Activated effector memory CD4-positive, alpha-beta T cell treated with anti-CD3 and anti-CD28 coated beads, Interleukin-2, amount 50 U/mL, for 16 hours (primary cell): ENCODE data around the gene OR2C1.

ENCODE experiments used
- DNase-seq: peaks from one replicate; pipeline ENCODE4 v3.0.0-alpha.2; 2020

OR2C1 gene

DNA sequence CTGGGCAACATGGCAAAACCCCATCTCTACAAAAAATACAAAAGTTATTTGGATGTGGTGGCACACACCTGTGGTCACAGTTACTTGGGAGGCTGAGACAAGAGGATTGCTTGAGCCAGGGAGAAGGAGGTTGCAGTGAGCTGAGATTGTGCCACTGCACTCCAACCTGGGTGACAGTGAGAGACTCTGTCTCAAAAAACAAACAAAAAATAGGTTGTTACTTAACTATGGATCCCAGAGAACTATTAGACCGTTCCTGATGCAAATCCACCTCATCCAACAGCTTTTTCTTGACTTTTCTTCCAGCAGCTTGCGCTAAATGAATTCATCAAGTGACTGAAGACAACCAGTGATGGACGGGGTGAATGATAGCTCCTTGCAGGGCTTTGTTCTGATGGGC, at the start of gene OR2C1:
Gene OR2C1 (plus strand): TSS at position 301 of the 400 bp plus-strand sequence. CDS start 52 bp downstream, at position 353.
- no peak for DNase-seq

DNA sequence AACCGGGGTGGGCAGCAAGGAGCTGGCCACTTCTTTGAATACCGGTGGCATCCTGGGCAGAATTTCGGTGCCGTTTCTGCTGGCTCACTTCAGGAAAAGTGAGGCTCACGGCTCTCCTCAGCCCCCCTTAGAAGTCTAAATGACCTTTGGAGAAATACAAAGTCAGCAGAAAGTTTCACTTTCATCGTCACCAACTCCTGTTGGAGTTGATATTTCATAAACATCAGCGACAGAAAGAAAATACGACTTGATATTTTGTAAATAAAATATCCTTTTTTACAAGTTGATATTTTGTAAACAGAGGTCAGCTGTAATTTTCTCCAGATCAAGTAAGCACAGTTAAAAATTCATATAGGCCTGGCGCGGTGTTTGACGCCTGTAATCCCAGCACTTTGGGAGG, 49.6 kb upstream of the OR2C1 start:
- no peak for DNase-seq

DNA sequence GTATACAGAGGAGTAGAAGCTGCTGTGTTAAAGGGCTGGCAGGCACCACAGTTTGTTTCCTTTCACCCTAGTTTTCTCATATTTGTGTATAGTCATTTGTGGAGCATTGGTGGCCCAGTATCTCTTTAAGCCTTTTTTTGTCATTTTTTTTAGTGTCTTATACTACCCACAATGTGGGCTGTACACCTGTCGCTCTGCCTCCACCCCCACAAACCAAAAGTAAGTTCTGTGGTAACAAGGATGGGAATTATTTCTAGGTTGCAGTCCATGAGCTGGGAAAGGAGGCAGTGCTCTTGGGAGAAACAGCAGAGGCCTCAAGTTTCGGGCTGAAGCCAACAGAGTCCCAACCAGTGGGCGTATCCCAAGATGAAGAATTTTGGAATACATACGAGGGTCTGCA, 44.2 kb upstream of the OR2C1 start:
- no peak for DNase-seq

DNA sequence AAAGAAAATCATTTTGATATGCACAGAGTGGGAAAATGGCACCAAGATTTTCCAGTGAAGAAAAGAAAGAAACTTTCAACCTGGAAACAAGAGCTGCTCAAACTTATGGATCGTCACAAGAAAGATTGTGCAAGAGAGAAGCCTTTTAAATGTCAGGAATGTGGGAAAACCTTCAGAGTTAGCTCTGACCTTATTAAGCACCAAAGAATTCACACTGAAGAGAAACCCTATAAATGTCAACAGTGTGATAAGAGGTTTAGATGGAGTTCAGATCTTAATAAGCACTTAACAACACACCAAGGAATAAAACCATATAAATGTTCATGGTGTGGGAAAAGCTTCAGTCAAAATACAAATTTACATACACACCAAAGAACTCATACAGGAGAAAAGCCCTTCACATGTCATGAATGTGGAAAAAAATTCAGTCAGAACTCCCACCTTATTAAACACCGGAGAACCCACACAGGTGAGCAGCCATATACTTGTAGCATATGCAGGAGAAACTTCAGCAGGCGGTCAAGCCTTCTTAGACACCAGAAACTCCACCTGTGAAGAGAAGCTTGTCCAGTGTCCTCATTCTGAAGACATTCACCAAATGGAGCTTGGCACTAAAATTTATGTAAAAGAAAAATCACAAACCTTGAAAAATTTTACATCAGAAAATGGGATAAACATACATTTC, 38.2 kb upstream of the OR2C1 start:
- DNase-seq, result no peak

DNA sequence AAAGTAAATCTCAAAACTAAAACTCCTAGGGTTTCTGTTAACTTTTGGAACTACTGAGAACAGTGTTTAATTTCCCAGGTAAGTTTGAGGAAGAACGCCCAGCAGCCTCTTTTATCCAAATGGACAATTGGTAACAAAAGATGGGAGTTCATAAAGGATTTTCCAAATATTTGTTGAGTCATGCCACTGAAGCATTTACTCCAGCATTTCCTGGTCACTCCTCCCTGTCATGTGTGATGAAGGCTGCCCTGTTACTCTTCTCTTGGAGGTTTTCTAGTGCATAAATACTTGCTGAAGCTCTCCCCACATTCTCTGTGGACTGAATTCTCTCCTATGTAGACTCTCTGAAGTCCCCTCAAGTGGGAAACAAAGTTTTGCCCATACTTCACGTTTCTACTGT, 33.9 kb upstream of the OR2C1 start:
- no peak for DNase-seq

DNA sequence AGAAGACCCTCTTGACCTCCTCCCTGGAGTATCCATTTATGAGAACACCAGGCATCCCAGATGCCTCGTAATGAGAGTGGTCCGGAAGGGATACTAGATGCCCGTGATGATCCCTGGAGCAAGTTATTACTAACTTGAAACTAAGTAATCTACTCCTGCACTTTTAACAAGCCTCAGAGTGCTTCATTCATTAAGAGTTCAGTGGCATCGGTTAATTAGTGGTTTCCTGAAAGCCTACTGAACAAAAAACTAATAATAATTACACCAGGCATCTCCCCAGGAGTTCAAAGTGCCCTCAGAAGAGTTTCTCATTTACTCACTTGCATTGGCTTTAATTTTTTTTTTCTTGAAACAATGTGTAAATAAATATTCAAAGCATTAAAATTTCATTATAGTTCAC, 28.2 kb upstream of the OR2C1 start:
- no peak for DNase-seq

DNA sequence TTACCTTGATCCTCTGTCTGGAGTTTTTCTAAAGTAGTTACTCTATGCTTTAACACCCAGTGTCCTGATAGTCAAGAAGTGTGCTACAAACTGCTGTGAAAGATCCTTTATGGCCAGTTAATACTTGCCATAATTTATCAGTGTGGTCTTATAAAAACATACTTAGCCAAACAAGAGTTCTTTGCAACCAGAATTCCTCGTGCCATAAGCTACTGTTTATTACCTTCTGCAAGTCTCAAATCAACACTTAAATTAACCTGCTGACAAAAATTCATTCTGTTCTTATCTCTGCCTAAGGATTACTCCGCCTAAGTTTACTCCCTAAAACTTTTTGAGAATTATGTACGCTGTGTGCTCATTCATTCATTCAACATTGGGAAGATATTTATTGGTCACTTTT, 27.6 kb upstream of the OR2C1 start:
- no peak for DNase-seq

DNA sequence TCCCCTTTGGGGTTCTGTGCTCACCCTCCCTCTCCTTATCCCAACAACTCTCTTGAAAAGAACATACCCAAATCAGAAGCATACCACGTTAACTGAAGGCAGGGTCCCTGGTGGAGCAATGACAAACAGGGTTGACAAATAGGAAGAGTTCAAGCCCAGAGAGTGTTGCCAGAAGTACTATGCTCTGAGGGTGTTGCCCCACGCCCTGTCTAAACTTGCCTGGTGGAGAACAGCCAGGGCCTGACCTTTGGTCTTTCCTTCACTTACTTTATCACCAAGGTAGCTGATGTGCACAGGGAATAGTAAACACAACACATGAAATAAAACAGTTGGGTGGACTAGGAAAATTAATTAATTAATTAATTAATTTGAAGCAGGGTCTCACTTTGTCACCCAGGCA, 27.0 kb upstream of the OR2C1 start:
- DNase-seq, result no peak

DNA sequence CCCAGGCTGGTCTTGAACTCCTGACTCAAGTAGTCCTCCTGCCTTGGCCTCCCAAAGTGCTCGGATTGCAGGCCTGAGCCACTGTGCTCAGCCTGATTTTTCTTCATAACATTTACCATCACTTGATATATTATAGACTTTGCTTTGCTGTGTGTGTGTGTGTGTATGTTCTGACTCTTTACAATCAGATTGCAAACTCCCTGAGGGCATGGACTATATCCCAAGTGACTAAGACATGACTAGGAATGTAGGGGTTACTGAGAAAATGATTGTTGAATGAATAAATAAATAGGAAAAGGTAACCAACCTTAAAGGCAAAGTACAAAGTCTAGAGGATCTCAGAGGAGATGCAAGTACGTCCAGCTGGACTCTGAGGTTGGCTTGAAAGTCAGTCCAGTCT, 9.6 kb upstream of the OR2C1 start:
- no peak for DNase-seq

DNA sequence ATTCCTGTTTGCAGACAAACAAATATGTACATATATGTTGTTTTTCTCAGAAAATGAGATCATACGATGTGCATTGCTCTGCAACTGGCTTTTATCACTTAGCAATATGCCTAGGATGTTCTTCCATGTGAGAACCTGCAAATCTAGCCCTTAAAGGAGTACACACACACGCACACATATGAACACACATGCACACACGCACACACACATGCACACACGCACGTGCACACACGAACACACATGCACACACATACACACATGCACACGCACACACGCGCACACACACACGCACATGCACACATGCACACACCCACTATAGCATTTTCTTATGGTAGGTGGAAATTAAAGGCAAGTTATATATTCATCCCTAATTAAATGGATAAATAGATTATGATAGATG, 8.1 kb upstream of the OR2C1 start:
- no peak for DNase-seq

DNA sequence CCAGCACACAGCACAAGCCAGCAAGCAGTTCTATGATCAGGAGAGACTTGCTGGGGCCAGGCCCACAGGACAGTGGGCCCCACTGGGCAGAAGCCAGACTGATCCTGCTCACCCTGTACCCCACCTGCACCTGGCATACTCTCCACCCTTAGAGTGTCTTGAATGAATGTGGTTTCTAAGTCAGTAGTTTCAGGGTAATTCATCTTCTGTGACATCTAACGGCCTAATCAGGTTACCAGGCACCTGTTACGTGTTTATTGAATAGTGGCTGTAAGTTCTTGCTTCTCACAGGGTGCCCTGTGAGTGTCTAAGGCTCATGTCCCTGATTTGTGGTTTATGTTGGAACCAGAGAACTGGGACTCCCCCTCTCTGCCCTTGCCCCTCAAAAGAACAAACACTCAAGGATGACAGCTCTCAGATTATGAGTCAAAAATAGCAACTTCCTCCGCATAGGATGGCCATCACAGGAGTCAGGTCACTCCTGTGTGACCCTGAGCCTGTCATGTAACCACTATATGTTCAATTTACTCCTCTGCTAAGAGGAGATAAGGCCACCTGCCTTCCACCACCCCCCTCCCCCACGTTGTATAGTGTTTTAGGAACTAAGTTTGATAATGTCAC, 7.0 kb upstream of the OR2C1 start:
- DNase-seq, result no peak

DNA sequence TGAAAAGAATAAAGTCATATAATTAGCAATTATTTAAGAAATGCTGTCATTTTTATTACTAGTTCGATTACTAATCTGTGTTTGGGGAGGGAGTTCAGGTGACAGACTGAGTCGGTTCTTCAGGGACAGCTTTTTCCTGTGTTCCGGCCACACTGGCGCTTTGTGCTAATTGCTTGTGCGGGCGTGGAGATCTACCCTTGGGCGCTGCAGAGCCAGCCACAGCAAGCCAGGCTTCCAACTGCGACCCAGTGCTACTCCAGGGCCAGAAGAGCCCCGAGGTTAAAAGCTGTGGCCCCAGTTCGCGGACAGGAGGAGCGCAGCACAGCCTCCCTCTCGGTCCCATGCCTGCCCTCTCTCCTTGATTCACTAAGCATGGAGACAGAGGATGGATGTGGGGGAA, 6.5 kb upstream of the OR2C1 start:
- DNase-seq, result no peak

DNA sequence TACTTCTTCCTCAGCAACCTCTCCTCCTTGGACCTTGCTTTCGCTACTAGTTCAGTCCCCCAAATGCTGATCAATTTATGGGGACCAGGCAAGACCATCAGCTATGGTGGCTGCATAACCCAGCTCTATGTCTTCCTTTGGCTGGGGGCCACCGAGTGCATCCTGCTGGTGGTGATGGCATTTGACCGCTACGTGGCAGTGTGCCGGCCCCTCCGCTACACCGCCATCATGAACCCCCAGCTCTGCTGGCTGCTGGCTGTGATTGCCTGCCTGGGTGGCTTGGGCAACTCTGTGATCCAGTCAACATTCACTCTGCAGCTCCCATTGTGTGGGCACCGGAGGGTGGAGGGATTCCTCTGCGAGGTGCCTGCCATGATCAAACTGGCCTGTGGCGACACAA, 429 bp downstream of the OR2C1 start:
- no peak for DNase-seq

DNA sequence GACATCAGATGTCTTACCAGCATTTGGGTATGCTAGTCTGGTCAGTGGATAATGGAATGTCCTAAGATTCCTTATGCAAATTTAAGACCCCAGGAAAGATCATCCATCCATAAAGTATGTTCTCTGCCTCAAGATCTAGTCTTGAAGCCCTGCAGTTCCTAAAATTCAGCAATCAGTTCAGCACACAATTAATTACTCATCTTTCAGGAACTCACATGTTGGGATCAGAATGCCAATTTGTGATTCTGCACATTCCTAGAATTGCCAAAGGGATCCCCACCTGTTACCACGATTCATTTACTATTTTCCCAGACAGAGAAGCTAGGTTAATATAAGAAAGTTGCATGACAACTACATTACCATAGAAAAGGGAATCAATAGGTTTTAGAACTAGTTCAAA, 3.2 kb downstream of the OR2C1 start:
- DNase-seq, result no peak

DNA sequence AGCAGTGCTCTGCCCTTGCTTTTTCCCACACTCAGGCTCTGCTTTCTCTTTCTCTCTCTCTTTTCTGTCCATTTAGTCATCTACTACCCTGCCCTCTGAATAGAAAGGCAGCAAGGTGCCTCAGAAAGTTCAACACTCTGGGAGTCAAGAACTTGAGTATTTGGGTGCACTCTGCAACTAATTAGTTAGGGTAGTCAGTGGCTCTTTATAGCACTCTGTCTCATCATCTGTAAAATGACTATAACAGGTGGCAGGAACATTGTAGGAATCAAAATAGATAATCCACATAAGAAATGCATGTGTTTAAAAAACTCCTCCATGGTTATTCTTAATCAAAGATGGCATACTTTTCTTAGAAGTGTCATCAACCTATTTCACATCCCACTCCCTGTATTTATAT, 7.2 kb downstream of the OR2C1 start:
- no peak for DNase-seq

DNA sequence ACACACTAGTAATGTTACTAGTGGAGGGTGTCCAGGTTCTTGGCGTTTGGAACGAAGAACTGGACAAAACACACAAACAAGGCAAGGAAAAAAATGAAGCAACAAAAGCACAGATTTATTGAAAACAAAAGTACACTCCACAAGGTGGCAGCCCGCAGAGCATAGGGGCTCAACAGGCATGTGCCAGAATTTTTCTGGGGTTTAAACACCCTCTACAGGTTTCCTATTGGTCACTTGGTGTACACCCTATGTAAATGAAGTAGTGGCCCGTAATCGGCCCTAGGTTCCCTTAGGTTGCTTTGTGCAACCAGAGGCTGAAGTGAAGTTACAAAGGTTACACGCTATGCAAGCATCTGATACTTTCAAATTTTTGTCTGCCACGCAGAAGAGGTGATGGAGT, 8.1 kb downstream of the OR2C1 start:
- no peak for DNase-seq

DNA sequence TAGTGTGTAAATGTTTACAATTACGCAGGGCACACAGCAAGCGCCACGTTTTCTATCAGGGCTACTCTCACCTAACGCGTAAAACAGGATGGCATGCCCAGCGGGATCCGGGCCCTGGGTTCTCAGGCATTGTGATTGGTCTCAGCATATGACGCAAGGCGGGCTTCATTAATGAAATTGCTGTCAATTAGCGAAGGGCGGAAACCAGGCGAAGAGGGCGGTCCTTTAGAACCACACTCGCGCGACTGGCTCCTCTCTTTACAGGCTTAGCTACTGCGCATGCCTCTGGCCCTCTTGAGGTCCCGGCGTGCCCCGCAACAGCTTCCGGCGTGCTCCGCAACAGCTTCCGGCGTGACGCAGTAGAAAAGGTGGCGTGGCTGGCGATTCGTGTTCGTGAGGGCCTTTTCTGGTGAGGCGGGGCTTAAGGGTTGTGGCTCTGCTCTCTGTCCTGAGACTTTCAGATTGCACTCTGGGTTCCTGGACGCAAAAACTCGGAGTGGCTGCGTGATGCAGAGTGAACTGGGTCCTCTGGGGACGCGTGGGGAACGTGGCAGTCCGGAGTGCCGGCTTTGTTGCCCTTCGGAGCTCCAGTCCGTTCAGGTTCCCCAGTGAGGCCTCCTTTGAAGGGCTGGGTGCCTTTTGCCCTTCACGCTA, 9.2 kb downstream of the OR2C1 start:
- peak; percentile 93 for DNase-seq

DNA sequence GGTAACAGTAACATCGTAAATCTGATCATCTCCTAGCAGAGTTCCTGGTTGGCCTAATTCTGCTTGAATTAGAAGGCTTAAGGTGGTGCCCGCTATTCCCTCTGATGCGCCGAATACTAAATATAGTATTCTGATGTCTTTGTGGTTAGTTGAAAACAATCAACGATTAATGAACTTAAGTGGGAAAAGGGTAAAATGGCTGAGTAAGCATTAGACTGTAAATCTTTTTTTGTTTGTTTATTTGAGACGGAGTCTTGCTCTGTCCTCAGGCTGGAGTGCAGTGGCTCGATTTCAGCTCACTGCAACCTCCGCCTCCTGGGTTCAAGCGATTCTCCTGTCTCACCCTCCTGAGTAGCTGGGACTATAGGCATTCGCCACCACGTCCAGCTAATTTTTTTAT, 13.4 kb downstream of the OR2C1 start:
- DNase-seq, result no peak

DNA sequence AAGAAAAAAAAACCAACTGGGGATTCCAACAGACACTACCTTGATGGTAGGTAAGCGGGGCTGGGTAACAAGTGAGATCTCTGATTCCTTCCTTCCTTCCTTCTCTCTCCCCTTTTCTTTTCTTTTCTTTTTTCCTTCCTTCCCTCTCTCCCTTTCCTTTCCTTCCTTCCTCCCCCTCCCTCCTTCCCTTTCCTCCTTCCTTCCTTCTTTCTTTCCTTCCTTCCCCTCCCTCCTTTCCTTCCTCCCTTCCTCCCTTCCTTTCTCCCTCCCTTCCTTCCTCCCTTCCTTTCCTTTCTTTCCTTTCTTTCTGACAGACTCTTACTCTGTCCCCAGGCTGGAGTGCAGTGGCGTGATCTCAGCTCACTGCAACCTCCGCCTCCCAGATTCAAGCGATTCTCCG, 20.0 kb downstream of the OR2C1 start:
- no peak for DNase-seq

DNA sequence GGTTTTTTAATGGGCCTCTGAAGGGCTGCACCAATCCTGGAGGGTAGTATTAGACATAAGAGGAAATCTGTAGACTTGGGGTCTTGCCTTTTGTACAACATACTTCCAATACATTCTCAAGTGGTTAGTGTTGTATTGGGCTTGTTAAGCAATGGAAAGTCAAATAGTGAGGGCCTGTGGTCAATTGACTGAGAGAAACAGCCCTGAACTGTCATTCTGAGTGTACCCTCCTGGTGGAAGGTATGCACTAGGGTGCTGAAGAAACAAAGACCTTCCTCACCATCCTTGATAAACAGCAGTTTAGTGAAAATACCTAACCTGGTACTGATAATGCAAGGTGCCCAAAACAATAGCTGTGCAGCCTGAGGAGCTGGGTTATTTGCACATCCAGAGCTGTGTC, 22.2 kb downstream of the OR2C1 start:
- no peak for DNase-seq

DNA sequence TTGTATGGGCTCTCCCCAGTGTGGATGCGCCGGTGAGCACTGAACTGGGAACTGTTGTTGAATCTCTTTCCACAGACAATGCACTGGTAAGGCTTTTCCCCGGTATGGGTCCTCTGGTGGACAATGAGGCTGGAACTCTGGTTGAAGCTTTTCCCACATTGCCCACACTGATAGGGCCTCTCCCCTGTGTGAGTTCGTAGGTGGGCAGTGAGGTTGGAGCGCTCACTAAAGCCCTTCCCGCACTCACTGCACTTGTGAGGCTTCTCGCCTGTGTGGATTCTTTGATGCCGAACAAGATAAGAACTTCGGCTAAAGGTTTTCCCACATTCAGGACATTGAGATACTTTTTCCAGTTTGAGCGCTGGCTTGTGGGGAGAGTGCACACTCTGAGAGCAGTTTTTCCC, 27.4 kb downstream of the OR2C1 start:
- no peak for DNase-seq

DNA sequence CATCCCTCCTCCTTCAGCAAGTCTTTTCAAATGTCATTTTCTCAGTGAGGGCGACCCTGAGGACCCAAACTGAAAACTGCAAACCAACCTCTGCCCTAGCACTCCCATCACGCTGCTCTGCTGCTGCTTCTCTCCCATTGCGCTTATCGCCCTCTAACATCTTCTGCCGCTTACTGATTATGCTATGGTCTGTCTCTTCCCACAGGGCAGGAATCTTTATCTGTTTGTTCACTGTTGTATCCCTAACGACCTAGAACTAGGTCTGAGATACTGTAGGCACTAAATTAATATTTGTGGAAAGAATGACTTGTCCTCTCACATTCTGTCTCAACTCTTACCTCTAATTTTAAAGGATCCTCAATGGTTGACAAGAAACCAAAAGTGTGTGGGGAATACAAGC, 32.6 kb downstream of the OR2C1 start:
- no peak for DNase-seq

DNA sequence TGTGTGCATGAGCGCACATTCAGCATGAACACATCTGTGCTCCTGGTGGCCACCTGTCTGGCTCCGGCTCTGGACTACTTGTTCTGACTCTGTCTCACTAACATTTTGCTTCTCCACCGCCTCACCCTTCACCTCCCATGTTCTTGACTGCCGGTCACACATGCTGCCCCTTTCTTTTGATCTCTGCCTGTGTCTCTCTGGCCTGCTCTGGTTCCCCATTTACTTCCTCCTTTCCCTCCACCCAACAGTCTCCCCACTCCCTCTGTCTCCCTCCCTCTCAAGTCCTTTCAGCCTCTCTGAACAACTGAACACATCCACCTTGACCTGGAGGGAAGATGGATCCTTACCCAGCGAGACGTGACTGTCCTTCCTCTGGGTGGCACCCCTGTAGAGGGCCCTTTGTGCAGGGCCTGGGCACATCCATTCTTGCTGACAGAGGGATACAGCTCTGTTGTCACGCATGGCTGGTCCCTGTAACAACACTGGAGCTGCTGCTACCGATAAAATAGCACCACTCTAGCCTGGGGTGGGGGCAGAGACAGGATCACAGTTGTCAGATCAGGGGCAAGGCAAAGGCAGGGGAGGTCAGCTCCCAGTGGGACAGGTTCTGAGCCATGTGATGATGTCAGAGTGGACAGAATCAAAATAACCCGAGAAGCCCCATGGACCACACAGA, 34.1 kb downstream of the OR2C1 start:
- no peak for DNase-seq

DNA sequence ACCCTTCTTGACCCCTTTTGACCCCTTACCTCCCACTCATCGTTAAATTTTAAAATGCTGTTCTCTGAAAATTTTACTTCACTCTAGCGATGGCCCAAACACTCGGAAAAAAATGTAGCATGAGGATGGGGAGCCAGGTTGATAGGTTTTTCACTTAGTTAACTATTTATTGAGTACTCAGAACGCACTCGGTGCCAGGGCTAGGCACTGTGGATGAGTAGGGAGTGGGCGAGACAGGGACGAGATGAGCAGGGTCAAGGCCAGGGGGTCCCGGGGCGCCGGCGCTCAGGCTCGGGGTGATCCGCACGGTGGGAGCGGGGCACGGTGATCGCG, 44.7 kb downstream of the OR2C1 start:
- DNase-seq, result no peak
